H9 (cell line): ENCODE data around the gene ANAPC10. TPM values are rescaled to one million over a fixed set of nuclear protein-coding genes. Genes with fewer than 3 reads are reported as not detected.

Source experiments
- DNase-seq: peaks from one replicate; pipeline ENCODE4 v3.0.0-alpha.2; 2017
- H2AFZ ChIP-seq: one replicate; pipeline ENCODE4 v1.6.1; 2013; ENCODE audit warnings: mild to moderate bottlenecking, low read length, control low read depth, moderate library complexity
- H2AK5ac ChIP-seq: 2 replicates; pipeline ENCODE4 v1.6.1; 2013; ENCODE audit warnings: low read length, control low read depth, mixed read lengths; ENCODE audit not compliant: insufficient read length
- H2BK120ac ChIP-seq: one replicate; pipeline ENCODE4 v1.6.1; 2013; ENCODE audit warnings: low read depth, mild to moderate bottlenecking, low read length, control low read depth, inconsistent platforms; ENCODE audit not compliant: poor library complexity, severe bottlenecking
- H2BK12ac ChIP-seq: 2 replicates; pipeline ENCODE4 v1.6.1; 2013; ENCODE audit warnings: low read length, control low read depth, mixed read lengths, low read depth; ENCODE audit not compliant: insufficient read length
- H2BK15ac ChIP-seq: 2 replicates; pipeline ENCODE4 v1.6.1; 2013; ENCODE audit warnings: low read depth, low read length, control low read depth
- H2BK20ac ChIP-seq: one replicate; pipeline ENCODE4 v1.6.1; 2013; ENCODE audit warnings: low read depth, mild to moderate bottlenecking, low read length, control low read depth, inconsistent platforms; ENCODE audit not compliant: poor library complexity, severe bottlenecking
- H2BK5ac ChIP-seq: 2 replicates; pipeline ENCODE4 v1.6.1; 2013; ENCODE audit warnings: low read length, control low read depth, mixed read lengths; ENCODE audit not compliant: insufficient read length
- H3K14ac ChIP-seq: 2 replicates; pipeline ENCODE4 v1.6.1; 2013; ENCODE audit warnings: low read length, control low read depth; ENCODE audit not compliant: insufficient read depth
- H3K18ac ChIP-seq: 2 replicates; pipeline ENCODE4 v1.6.1; 2013; ENCODE audit warnings: low read depth, mild to moderate bottlenecking, mixed read lengths, low read length, control low read depth; ENCODE audit not compliant: insufficient read length
- H3K23ac ChIP-seq: 2 replicates; pipeline ENCODE4 v1.6.1; 2013; ENCODE audit warnings: low read length, control low read depth, mixed read lengths, low read depth; ENCODE audit not compliant: insufficient read length
- H3K23me2 ChIP-seq: 2 replicates; pipeline ENCODE4 v1.6.1; 2013; ENCODE audit warnings: low read depth, mild to moderate bottlenecking, mixed read lengths, low read length, control low read depth; ENCODE audit not compliant: insufficient read length, poor library complexity, severe bottlenecking
- H3K27ac ChIP-seq: 2 replicates; pipeline ENCODE4 v1.5.1; 2013; ENCODE audit warnings: low read length, control low read depth, mixed read lengths, low read depth; ENCODE audit not compliant: insufficient read length
- H3K27me3 ChIP-seq: 2 replicates; pipeline ENCODE4 v1.6.1; 2013; ENCODE audit warnings: low read length, control low read depth, inconsistent platforms; ENCODE audit not compliant: insufficient read depth
- H3K4ac ChIP-seq: 2 replicates; pipeline ENCODE4 v1.6.1; 2013; ENCODE audit warnings: low read depth, mild to moderate bottlenecking, control low read depth, inconsistent platforms, low read length, moderate library complexity
- H3K4me1 ChIP-seq: 2 replicates; pipeline ENCODE4 v1.6.1; 2013; ENCODE audit warnings: low read length, control low read depth, inconsistent platforms; ENCODE audit not compliant: insufficient read depth
- H3K4me2 ChIP-seq: 2 replicates; pipeline ENCODE4 v1.6.1; 2013; ENCODE audit warnings: low read length, control low read depth, mixed read lengths; ENCODE audit not compliant: insufficient read length, insufficient read depth
- H3K56ac ChIP-seq: 2 replicates; pipeline ENCODE4 v1.6.1; 2013; ENCODE audit warnings: low read depth, mild to moderate bottlenecking, mixed read lengths, low read length, control low read depth; ENCODE audit not compliant: insufficient read length
- H3K79me1 ChIP-seq: 2 replicates; pipeline ENCODE4 v1.6.1; 2013; ENCODE audit warnings: low read depth, mild to moderate bottlenecking, moderate library complexity, low read length, control low read depth, inconsistent platforms; ENCODE audit not compliant: insufficient read depth, poor library complexity, severe bottlenecking
- H3K79me2 ChIP-seq: 2 replicates; pipeline ENCODE4 v1.6.1; 2013; ENCODE audit warnings: low read length, control low read depth, inconsistent platforms; ENCODE audit not compliant: insufficient read depth
- H3K9ac ChIP-seq: 2 replicates; pipeline ENCODE4 v1.6.1; 2013; ENCODE audit warnings: low read length, control low read depth, mixed read lengths; ENCODE audit not compliant: insufficient read length; ENCODE audit errors: extremely low read depth
- H3K9me3 ChIP-seq: one replicate; pipeline ENCODE4 v1.6.1; 2013; ENCODE audit warnings: low read depth, low read length, inconsistent platforms; ENCODE audit not compliant: control insufficient read depth
- H3T11ph ChIP-seq: one replicate; pipeline ENCODE4 v1.6.1; 2013; ENCODE audit warnings: mild to moderate bottlenecking, low read length, control low read depth, inconsistent platforms
- H4K20me1 ChIP-seq: one replicate; pipeline ENCODE4 v1.6.1; 2013; ENCODE audit not compliant: control insufficient read depth, insufficient read length, insufficient read depth
- H4K5ac ChIP-seq: 2 replicates; pipeline ENCODE4 v1.6.1; 2013; ENCODE audit warnings: low read depth, mild to moderate bottlenecking, mixed read lengths, low read length, control low read depth; ENCODE audit not compliant: insufficient read length
- H4K8ac ChIP-seq: replicated peaks from 2 replicates; pipeline ENCODE4 v1.6.1; 2013; ENCODE audit warnings: low read length, control low read depth, mixed read lengths, low read depth; ENCODE audit not compliant: insufficient read length
- H4K91ac ChIP-seq: 2 replicates; pipeline ENCODE4 v1.6.1; 2013; ENCODE audit warnings: low read depth, mild to moderate bottlenecking, moderate library complexity, mixed read lengths, low read length, control low read depth; ENCODE audit not compliant: insufficient read length
- H3K27ac Mint-ChIP-seq, 3 experiments: 2 replicates in 2 of 3; 3 replicates in 1 of 3; pipeline ENCODE4 v1.8.0; 2020 to 2021; ENCODE audit warnings: mixed read lengths in 3 of 3, mild to moderate bottlenecking in 1 of 3, moderate library complexity in 1 of 3
- H3K27me3 Mint-ChIP-seq: 2 replicates; pipeline ENCODE4 v1.8.0; 2021; ENCODE audit warnings: low read depth, mild to moderate bottlenecking, moderate library complexity, mixed read lengths
- H3K36me3 Mint-ChIP-seq, 3 experiments: 2 replicates in 2 of 3; 3 replicates in 1 of 3; pipeline ENCODE4 v1.8.0; 2020 to 2021; ENCODE audit warnings: low read depth in 3 of 3, mixed read lengths in 3 of 3; ENCODE audit not compliant: insufficient read depth in 1 of 3
- H3K4me1 Mint-ChIP-seq, 2 experiments: 2 replicates each; pipeline ENCODE4 v1.8.0; 2020; ENCODE audit warnings: mixed read lengths in 2 of 2
- H3K4me3 Mint-ChIP-seq, 2 experiments: 2 replicates in 1 of 2; 3 replicates in 1 of 2; pipeline ENCODE4 v1.8.0; 2020 to 2021; ENCODE audit warnings: mild to moderate bottlenecking in 2 of 2, mixed read lengths in 2 of 2, moderate library complexity in 1 of 2
- H3K9me3 Mint-ChIP-seq, 2 experiments: 2 replicates in 1 of 2; 3 replicates in 1 of 2; pipeline ENCODE4 v1.8.0; 2020; ENCODE audit warnings: mild to moderate bottlenecking in 2 of 2, mixed read lengths in 2 of 2, moderate library complexity in 1 of 2
- WGBS: extraction: QIAGEN DNeasy Blood & Tissue Kit; methylation state at CpG from one replicate; pipeline ENCODE4 v1.1.7; 2013; ENCODE audit warnings: missing lambda C conversion rate, low lambda C conversion rate, mixed read lengths; ENCODE audit not compliant: insufficient read length; ENCODE audit errors: extremely low coverage; 5-methylcytosine and 5-hydroxymethylcytosine counted together
- total RNA-seq: library from RNA; stranded (reverse); gene quantifications from 2 replicates; pipeline ENCODE4 v1.2.1, GENCODE V29; 2021
- TF ChIP-seq, protein P1 (sequence below): fragments of 200-600 bp; sonication (generic); conservative IDR thresholded peaks from 3 replicates; pipeline ENCODE4 v1.8.0; 2021; ENCODE audit warnings: antibody characterized with exemption, mild to moderate bottlenecking

ANAPC10 gene
- total RNA-seq, 1 experiment from 2014 or later: 25.3 TPM

DNA sequence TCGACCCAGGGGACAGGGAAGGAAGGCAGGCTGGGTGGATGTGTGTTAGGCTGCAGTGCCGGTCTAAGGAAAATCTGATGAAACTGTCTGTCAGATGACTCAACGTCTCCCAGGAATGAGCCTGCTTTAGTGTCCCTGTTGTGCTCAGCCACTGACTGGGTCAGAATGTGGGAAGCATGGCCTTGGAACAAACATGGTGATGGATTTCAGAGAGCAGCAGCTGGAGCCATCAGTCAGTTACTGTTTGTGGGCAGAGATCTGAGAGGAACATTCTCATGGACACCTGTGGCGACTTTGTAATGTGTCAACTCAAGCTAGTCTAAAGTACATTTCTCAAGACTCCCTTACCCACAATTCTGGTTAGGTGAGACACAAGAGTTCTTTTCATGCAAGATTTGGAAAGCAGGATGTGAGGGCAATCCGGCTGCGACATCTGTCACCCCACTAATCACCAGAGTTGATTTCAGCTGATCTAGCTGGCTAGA lies 63.2 kb downstream of the ANAPC10 start:
- DNase-seq: no peak
- Histone ChIP-seq H2BK20ac (no peak overlapping the region), H3K23me2 (no peaks in the 10 kb centered on the region), H3K79me1 (peaks cover 3% of the 10 kb centered on the region), H3K23ac (no peak overlapping the region), H3K9me3 (no peaks in the 10 kb centered on the region), H3K79me2 (no peaks in the 10 kb centered on the region), H4K5ac (no peak overlapping the region), H3K4me2 (no peak overlapping the region), H4K91ac (no peak overlapping the region), H4K20me1 (no peaks in the 10 kb centered on the region), H2BK5ac (peak overlapping the region; percentile 91), H3K14ac (no peak overlapping the region; the same call in 1 of the 2 replicates), H4K8ac (no peak overlapping the region), H3K4ac (no peak overlapping the region), H2AK5ac (no peak overlapping the region), H2AFZ (no peak overlapping the region), H3K4me1 (no peaks in the 10 kb centered on the region), H3K27me3 (no peaks in the 10 kb centered on the region), H3K9ac (no peak overlapping the region), H2BK15ac (no peak overlapping the region), H2BK120ac (no peak overlapping the region), H2BK12ac (no peak overlapping the region), H3K56ac (no peak overlapping the region), H3T11ph (no peak overlapping the region), H3K18ac (no peak overlapping the region), H3K27ac (no peak overlapping the region)
- Mint-ChIP-seq H3K9me3 (no peaks in the 10 kb centered on the region), H3K36me3 (peaks cover 19 to 22% (median 20%) of the 10 kb centered on the region in 3 experiments), H3K4me3 (no peak overlapping the region), H3K4me1 (no peaks in the 10 kb centered on the region), H3K27me3 (no peaks in the 10 kb centered on the region), H3K27ac (peak overlapping the region in 1 of 3 experiments; percentile 82; a peak in 2 of 7 replicates)
- no CpG with 5 or more reads among the region's 6 CpGs for WGBS
- TF ChIP-seq, protein P1, sequence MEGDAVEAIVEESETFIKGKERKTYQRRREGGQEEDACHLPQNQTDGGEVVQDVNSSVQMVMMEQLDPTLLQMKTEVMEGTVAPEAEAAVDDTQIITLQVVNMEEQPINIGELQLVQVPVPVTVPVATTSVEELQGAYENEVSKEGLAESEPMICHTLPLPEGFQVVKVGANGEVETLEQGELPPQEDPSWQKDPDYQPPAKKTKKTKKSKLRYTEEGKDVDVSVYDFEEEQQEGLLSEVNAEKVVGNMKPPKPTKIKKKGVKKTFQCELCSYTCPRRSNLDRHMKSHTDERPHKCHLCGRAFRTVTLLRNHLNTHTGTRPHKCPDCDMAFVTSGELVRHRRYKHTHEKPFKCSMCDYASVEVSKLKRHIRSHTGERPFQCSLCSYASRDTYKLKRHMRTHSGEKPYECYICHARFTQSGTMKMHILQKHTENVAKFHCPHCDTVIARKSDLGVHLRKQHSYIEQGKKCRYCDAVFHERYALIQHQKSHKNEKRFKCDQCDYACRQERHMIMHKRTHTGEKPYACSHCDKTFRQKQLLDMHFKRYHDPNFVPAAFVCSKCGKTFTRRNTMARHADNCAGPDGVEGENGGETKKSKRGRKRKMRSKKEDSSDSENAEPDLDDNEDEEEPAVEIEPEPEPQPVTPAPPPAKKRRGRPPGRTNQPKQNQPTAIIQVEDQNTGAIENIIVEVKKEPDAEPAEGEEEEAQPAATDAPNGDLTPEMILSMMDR: no peak
